Stomach (tissue), 9 donors: Measurements from ENCODE around the gene ENPP4. TPM values are rescaled to one million over a fixed set of nuclear protein-coding genes. Genes with fewer than 3 reads are reported as not detected.
"Not testable (repeated sequence)": the region's sequence is repeated elsewhere in the genome, so short reads cannot be mapped to it uniquely, and the experiment has no call there.

Experiments used
- DNase-seq, 2 donors: peaks; one replicate each; pipeline versions ENCODE4 v3.0.0 to v3.0.0-alpha.2; 2013 to 2019
- H3K27ac ChIP-seq, 5 donors: fragments of 200-600 bp in 4 of 5; sonication (generic) in 4 of 5; one replicate each; pipeline ENCODE4 v1.5.1; 2013 to 2019; ENCODE audit warnings: mild to moderate bottlenecking in 1 of 5, moderate library complexity in 1 of 5
- H3K27me3 ChIP-seq, 3 donors: fragments of 200-600 bp; sonication (generic); one replicate each; pipeline ENCODE4 v1.5.1; 2017 to 2019; ENCODE audit warnings: mixed run types in 1 of 3
- H3K36me3 ChIP-seq, 4 donors: fragments of 200-600 bp; sonication (generic); 1 replicate in 3 of 4; 2 replicates in 1 of 4; pipeline ENCODE4 v1.5.1; 2016 to 2019
- H3K4me1 ChIP-seq, 4 donors: fragments of 200-600 bp; sonication (generic); one replicate each; pipeline ENCODE4 v1.5.1; 2016 to 2019
- H3K4me3 ChIP-seq, 4 donors: fragments of 200-600 bp; sonication (generic) in 3 of 4; one replicate each; pipeline ENCODE4 v1.5.1; 2016 to 2019; ENCODE audit warnings: mild to moderate bottlenecking in 1 of 4
- H3K9me3 ChIP-seq, 4 donors: fragments of 200-600 bp; sonication (generic); one replicate each; pipeline ENCODE4 v1.5.1; 2016 to 2019
- EP300 ChIP-seq: sonication (generic); formaldehyde crosslinking; IDR thresholded peaks from one replicate; pipeline ENCODE4 v1.6.1; 2017; ENCODE audit warnings: antibody characterized with exemption
- POLR2A ChIP-seq, 4 donors: fragments of 450-650 bp; IDR thresholded peaks; one replicate each; pipeline ENCODE4 v1.6.1; 2016; ENCODE audit warnings: antibody characterized with exemption in 4 of 4, control low read depth in 2 of 4, mild to moderate bottlenecking in 1 of 4, moderate library complexity in 1 of 4
- POLR2AphosphoS5 ChIP-seq, 3 donors: sonication (generic); formaldehyde crosslinking; IDR thresholded peaks; one replicate each; pipeline ENCODE4 v1.6.1; 2016; ENCODE audit warnings: antibody characterized with exemption in 3 of 3
- WGBS, 5 donors: extraction: QIAGEN DNeasy Blood & Tissue Kit in 3 of 5; methylation state at CpG; one replicate each; pipeline versions ENCODE4 v1.1.5 to v1.1.7; 2013 to 2018; 5-methylcytosine and 5-hydroxymethylcytosine counted together
- intact Hi-C: fragments of 100-400 bp; cut with DNase I; formaldehyde crosslinking; loops from one replicate; pipeline ENCODE4 v1.15.1; 2023; ENCODE audit warnings: low total_unique reads
- polyA plus RNA-seq, 3 donors: library from polyadenylated mRNA; stranded (reverse); fragments of 200-250 nt; gene quantifications; one replicate each; pipeline ENCODE4 v1.2.3, GENCODE V29; 2013
- total RNA-seq, 5 donors: library from RNA; depleted of rRNA; stranded (reverse); fragments of >200 nt; gene quantifications; one replicate each; pipeline versions ENCODE4 v1.1.0 to v1.2.3, GENCODE V29; 2014 to 2016
- TF ChIP-seq, protein P1 (sequence below), 7 experiments: fragments of 450-650 bp in 4 of 7; fragments of 200-600 bp in 3 of 7; sonication (generic) in 3 of 7; IDR thresholded peaks; one replicate each; pipeline ENCODE4 v1.5.1; 2016 to 2019; ENCODE audit warnings: antibody characterized with exemption in 7 of 7, control low read depth in 2 of 7, mild to moderate bottlenecking in 1 of 7
- donor health status: healthy with polysubstance abuse.
- donor health status: Bipolar disorder and iron deficiency.
- donor health status: healthy.

ENPP4 gene
- total and polyA plus RNA-seq, 8 donors: 2.3 to 24.6 (median 6.4) TPM

DNA sequence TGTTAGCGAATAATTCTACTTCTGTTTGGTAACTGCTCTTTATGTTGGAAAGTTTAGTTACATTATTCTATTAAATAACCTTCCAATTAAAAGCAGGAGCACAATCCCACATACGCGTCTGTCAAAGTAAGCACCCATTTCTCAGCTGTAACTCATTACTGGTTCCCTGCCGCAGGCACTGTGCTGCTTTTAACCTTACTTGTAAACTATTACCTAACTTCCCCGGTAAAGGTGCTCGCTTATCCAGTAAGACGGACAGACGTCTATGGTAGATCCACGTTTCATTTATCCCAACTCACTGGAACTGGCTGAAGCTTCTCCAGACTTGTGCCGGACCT is 529 bp upstream of the ENPP4 start:
- Histone ChIP-seq H3K4me1 (peaks cover 0 to 43% (median 31%) of the 10 kb centered on the region in 4 donors), H3K36me3 (no peaks in the 10 kb centered on the region), H3K4me3 (peak overlapping the region; percentile 60 to 85 (median 72)), H3K27me3 (no peaks in the 10 kb centered on the region), H3K9me3 (no peaks in the 10 kb centered on the region), H3K27ac (peak overlapping the region; percentile 60 to 90 (median 81))
- 4 to 7% (median 4%) methylated on average over 9 to 10 of the region's 10 CpGs for WGBS, 5 donors
- TF ChIP-seq POLR2AphosphoS5 (IDR thresholded peaks at IDR 0.05) (no peak), POLR2A (IDR thresholded peaks at IDR 0.05) (no peak), EP300 (no peak)
- TF ChIP-seq, protein P1, sequence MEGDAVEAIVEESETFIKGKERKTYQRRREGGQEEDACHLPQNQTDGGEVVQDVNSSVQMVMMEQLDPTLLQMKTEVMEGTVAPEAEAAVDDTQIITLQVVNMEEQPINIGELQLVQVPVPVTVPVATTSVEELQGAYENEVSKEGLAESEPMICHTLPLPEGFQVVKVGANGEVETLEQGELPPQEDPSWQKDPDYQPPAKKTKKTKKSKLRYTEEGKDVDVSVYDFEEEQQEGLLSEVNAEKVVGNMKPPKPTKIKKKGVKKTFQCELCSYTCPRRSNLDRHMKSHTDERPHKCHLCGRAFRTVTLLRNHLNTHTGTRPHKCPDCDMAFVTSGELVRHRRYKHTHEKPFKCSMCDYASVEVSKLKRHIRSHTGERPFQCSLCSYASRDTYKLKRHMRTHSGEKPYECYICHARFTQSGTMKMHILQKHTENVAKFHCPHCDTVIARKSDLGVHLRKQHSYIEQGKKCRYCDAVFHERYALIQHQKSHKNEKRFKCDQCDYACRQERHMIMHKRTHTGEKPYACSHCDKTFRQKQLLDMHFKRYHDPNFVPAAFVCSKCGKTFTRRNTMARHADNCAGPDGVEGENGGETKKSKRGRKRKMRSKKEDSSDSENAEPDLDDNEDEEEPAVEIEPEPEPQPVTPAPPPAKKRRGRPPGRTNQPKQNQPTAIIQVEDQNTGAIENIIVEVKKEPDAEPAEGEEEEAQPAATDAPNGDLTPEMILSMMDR (IDR thresholded peaks at IDR 0.05): no peak
- intact Hi-C loops: no loop called here
- DNase-seq: no peak

DNA sequence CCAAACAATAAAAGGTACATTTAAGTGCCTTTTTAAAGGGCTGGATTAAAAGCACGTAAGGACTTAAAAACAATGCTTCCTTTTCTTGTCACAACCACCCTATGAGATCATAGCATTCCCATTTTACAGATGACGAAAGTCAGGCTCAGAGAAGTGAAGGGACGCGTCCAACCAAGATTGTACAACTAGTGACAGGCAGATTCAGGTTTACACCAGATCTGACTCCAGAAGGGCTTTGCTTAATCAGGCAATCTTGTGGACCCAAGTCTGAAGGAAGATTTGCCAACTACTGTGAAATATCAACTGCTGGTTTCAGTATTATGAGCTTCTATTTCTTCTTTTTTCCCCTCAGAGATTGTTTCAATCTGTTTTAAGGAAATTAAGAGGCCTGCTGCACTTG is 877 bp downstream of the ENPP4 start:
- Histone ChIP-seq H3K4me3 (peak overlapping the region; percentile 60 to 85 (median 72)), H3K9me3 (no peaks in the 10 kb centered on the region), H3K36me3 (no peaks in the 10 kb centered on the region), H3K27ac (peak overlapping the region in 4 of 5 donors; percentile 73 to 90 (median 82)), H3K4me1 (peaks cover 0 to 55% (median 32%) of the 10 kb centered on the region in 4 donors), H3K27me3 (no peaks in the 10 kb centered on the region)
- intact Hi-C loops: no loop called here
- TF ChIP-seq POLR2AphosphoS5 (IDR thresholded peaks at IDR 0.05) (no peak), POLR2A (IDR thresholded peaks at IDR 0.05) (no peak), EP300 (no peak)
- TF ChIP-seq, protein P1 (IDR thresholded peaks at IDR 0.05): no peak
- peak in 1 of 2 donors; percentile 33 for DNase-seq
- 36 to 55% (median 48%) methylated on average over 4 of the region's 4 CpGs for WGBS, 5 donors

DNA sequence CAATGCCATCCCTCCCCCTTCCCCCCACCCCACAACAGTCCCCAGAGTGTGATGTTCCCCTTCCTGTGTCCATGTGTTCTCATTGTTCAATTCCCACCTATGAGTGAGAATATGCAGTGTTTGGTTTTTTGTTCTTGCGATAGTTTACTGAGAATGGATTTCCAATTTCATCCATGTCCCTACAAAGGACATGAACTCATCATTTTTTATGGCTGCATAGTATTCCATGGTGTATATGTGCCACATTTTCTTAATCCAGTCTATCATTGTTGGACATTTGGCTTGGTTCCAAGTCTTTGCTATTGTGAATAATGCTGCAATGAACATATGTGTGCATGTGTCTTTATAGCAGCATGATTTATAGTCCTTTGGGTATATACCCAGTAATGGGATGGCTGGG is 1.5 kb downstream of the ENPP4 start:
- H3K9me3 ChIP-seq, DNase-seq, intact Hi-C loops, H3K4me3 ChIP-seq, H3K27me3 ChIP-seq, H3K36me3 ChIP-seq, H3K27ac ChIP-seq: not testable (repeated sequence)
- H3K4me1 ChIP-seq: peaks cover 0 to 55% (median 32%) of the 10 kb centered on the region in 4 donors
- 92 to 100% (median 100%) methylated on average over 1 of the region's 1 CpG for WGBS, 5 donors

DNA sequence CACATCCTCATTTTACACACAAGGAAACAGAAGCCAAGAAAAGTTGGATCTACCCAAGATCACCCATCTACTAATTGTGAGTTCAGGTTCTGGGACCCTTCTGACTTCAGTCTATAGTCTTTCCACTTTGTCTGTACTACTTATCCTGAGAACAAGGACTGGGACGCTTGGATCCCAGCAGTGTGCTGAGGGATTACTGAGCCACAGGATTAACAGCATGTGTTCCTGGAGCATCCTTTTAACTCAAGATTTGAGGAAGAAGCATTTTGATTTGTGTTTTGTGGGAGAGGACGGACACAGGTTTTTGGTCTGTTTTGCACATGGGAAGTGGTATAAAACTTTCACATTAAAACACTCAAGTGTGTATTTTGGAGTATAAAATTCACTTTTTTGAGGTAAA is 4.4 kb downstream of the ENPP4 start:
- no peak for TF ChIP-seq POLR2AphosphoS5 (IDR thresholded peaks at IDR 0.05)
- TF ChIP-seq, protein P1 (IDR thresholded peaks at IDR 0.05): no peak
- no peak for TF ChIP-seq EP300
- no peak for TF ChIP-seq POLR2A (IDR thresholded peaks at IDR 0.05)
- no peak for DNase-seq
- H3K36me3 ChIP-seq: no peaks in the 10 kb centered on the region
- H3K27me3 ChIP-seq: no peaks in the 10 kb centered on the region
- no peak overlapping the region for H3K4me3 ChIP-seq
- intact Hi-C loops: no loop called here
- WGBS, 5 donors: 86 to 97% (median 91%) methylated on average over 2 of the region's 2 CpGs
- H3K9me3 ChIP-seq: no peaks in the 10 kb centered on the region
- H3K4me1 ChIP-seq: peaks cover 0 to 43% (median 17%) of the 10 kb centered on the region in 4 donors
- no peak overlapping the region for H3K27ac ChIP-seq

DNA sequence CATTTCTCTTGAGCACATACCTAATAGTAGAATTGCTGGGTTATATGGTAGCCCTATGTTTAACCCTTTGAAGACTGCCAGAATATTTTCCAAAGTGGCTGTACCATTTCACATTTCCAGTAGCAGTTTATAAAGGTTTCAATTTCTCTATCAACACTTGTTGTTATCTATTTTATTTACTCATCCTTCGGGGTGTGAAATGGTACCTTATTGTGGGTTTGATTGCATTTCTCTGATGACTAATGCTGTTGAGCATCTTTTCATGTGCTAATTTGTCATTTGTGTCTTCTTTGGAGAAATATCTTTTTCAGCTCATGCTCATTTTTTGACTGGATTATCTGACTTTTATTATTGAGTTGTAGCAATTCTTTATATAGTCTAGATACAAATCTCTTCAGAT is 5.4 kb downstream of the ENPP4 start:
- TF ChIP-seq EP300 (no peak), POLR2AphosphoS5 (IDR thresholded peaks at IDR 0.05) (no peak), POLR2A (IDR thresholded peaks at IDR 0.05) (no peak)
- TF ChIP-seq, protein P1 (IDR thresholded peaks at IDR 0.05): no peak
- no peak overlapping the region for H3K4me3 ChIP-seq
- no peaks in the 10 kb centered on the region for H3K27me3 ChIP-seq
- H3K36me3 ChIP-seq: no peaks in the 10 kb centered on the region
- peaks cover 0 to 40% (median 14%) of the 10 kb centered on the region in 4 donors for H3K4me1 ChIP-seq
- DNase-seq: no peak
- H3K9me3 ChIP-seq: no peaks in the 10 kb centered on the region
- H3K27ac ChIP-seq: no peak overlapping the region
- intact Hi-C loops: no loop called here
- WGBS, 5 donors: 39 to 74% (median 49%) methylated on average over 1 of the region's 1 CpG
